NCI-H1930 (cell line): ENCODE data around the gene PLD4.
"Not testable (repeated sequence)": the region's sequence is repeated elsewhere in the genome, so short reads cannot be mapped to it uniquely, and the experiment has no call there.

ENCODE experiments used
- DNase-seq, 2 experiments: peaks; one replicate each; lab custom pipeline; 2025; lab: John Stamatoyannopoulos, UW

PLD4 gene

DNA sequence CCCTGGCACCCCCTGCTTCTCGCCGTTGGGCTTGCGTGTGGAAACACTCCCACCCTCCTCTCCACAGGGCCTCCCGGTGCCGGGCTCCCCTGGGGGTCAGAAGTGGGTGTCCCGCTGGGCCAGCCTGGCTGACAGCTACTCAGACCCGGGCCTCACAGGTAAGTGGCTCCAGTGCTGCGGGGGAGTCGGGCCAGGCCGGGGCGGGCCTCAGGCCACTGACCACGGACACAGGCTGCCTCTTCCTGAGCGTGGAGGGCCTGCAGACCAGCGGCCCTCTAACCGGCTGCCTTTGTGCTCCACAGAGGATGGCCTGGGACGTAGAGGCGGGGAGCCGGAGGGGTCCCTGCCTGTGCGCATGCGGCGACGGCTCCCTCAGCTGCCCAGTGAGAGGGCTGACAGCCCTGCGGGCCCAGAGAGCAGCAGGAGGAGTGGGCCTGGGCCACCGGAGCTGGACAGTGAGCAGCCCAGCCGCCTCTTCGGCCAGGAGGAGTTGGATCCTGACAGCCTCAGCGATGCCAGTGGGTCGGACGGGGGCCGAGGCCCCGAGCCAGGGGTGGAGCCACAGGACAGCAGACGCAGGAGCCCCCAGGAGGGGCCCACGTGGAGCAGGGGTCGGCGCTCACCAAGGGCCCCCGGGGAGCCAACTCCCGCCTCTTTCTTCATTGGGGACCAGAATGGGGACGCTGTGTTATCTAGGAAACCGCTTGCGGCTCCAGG is 38.5 kb upstream of the PLD4 start:
- DNase-seq, result no peak

DNA sequence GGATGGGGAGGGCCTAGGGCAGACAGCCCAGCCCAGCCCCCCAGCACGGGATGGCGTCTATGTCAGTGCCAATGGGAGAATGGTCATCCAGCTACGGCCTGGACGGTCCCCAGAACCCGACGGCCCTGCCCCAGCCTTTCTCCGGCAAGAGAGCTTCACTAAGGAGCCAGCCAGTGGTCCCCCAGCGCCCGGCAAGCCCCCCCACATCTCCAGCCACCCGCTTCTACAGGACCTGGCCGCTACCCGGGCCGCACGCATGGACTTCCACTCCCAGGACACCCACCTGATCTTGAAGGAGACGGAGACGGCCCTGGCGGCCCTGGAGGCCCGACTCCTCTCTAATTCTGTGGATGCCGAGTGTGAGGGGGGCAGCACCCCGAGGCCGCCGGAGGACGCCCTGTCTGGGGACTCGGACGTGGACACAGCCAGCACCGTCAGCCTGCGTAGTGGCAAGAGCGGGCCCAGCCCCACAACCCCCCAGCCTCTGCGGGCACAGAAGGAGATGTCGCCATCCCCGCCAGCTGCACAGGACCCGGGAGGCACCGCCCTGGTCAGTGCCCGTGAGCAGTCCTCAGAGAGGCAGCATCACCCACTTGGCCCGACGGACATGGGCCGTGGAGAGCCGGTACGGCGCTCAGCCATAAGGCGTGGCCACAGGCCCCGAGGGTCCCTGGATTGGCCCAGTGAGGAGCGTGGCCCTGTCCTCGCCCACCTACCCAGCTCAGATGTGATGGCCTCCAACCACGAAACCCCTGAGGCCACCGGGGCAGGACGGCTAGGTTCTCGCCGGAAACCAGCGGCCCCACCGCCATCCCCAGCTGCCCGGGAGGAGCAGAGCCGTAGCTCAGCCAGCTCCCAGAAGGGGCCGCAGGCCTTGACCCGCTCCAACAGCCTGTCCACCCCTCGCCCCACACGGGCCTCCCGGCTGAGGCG is 37.7 kb upstream of the PLD4 start:
- no peak for DNase-seq

- no peak for DNase-seq
Observed at GRCh38 chr14:104887623-104888488, 36.8 kb upstream of the PLD4 start.

- no peak for DNase-seq
Observed at GRCh38 chr14:104888489-104889374, 35.9 kb upstream of the PLD4 start.

GRCh38 chr14:104889375-104889757 is 35.3 kb upstream of the PLD4 start:
- DNase-seq, result no peak

DNA sequence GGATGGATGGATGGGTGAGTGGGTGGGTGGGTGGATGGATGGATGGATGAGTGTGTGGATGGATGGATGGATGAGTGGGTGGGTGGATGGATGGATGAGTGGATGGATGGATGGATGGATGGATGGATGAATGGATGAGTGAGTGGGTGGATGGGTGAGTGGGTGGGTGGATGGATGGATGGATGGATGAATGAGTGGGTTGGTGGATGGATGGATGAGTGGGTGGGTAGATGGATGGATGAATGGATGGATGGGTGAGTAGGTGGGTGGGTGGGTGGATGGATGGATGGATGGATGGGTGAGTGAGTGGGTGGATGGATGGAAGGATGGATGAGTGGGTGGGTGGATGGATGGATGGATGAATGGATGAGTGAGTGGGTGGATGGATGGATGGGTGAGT is 34.4 kb upstream of the PLD4 start:
- DNase-seq, result not testable (repeated sequence)

GRCh38 chr14:104891121-104891551 is 33.5 kb upstream of the PLD4 start:
- no peak for DNase-seq

- no peak for DNase-seq
Observed at GRCh38 chr14:104891664-104892530, 32.8 kb upstream of the PLD4 start.

- no peak for DNase-seq
Observed at GRCh38 chr14:104892531-104893434, 31.9 kb upstream of the PLD4 start.

DNA sequence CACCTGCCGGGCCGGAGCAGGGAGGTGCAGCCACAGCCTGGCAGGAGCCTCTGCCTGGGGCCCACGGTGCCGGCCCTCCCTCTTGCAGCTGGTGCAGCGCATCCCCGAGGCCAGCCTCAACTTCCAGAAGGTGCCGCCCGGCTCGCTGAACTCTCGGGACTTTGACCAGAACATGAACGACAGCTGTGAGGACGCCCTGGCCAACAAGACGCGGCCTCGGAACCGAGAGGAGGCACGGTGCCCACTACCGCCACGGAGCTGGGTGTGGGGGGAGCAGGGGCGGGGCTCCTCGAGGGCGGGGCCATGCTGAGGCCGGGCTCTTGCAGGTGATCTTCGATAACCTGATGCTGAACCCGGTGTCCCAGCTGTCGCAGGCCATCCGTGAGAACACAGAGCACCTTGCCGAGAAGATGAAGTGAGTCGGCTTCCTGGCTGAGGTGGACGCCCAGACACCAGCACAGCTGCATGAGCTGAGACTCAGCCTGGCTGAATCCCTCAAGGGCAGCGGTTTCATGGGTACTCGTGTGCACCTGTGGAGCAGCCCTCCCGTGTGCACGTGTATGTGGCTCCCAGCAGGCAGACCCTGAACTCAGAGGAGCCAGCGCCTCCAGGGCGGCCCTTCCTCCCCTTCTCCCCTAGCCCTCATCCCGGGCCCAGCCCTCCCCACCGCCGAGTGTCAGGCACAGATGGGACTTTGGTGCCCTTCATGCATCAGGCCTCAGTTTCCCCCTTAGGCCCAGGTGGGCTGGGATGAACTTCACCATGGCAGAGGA is 31.1 kb upstream of the PLD4 start:
- no peak for DNase-seq

GRCh38 chr14:104894331-104895206 is 30.1 kb upstream of the PLD4 start:
- no peak for DNase-seq

DNA sequence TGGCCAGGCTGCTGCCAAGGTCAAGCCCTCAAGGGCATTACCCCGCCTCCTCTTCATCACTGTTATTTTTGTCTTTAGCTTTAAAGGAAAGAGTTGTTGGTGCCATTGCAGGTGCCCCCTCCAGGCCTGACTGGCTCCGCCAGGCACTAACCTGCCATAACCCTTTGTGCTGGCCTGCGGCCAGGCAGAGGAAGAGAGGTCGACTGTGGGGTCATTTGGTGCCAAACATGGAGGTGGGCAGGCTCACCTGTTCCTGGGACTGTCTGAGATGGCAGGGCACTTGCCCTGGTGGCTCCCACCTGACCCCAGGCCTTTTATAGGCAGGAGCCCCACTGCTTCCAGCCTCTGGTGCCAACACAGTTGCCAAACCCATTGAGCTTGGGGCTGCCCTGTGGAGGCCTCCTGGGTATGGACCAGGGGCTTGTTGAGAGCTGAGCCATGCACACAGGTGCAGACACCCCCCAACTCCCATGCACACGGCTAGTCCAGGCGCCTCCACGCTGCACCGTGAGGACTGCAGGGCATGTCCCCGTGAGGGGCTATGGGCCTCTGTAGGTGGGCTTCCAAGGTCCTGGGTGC is 29.4 kb upstream of the PLD4 start:
- DNase-seq, result no peak

- DNase-seq, result no peak
Observed at GRCh38 chr14:104895786-104896661, 28.7 kb upstream of the PLD4 start.

DNA sequence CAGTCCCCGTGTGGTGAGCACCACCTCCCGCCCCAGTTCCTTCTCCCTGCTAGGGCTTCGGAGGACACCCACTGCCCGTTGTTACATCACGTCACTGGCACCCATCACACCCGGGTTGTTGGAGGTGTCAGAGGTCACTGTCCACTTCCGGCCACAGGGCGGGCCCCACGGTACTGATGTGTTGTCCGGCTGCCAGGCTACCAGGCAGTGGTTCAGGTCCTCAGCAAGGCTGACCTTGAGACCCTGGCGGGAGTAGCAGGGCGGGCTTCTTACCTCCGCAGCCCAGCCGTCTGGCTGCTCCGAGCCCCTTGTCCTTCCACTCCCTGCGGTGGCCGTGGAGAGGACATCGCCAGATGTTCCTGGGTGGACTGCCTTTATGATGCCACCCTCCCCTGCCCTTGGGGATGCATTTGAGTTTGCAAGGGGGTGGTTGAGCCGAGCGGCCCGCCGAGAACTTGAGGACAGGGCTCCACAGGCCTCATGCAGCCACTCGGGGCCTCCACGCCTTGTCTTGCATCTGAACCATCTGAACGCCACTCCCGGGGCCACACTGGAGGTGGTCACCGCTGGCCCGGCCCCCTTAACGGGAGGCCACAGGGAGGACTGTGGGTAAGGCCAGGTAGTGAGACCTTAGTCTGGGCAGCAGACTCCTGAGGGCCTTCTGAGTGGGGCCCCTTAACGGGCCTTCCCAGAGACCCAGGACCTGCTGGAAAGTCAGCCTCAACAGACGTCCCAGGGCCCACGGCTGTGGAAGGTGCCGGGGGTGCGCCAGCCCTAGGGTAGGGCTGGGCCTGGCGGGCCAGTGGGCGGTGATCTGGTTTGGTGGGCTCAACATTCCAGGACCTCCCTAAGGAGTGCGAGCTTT is 27.1 kb upstream of the PLD4 start:
- no peak for DNase-seq

- DNase-seq, result no peak
Observed at GRCh38 chr14:104898195-104898558, 26.5 kb upstream of the PLD4 start.
